Measurements from ENCODE around the gene EEFSEC.

Gene EEFSEC

GRCh38 chr3:128153156-128154041 is at the start of gene EEFSEC:
TSS of gene EEFSEC (plus strand) at chr3:128153481. CDS start at chr3:128153508, 27 bp downstream.
- Histone ChIP-seq H3K4me1 (ENCODE audit: control insufficient read depth, insufficient read depth, low read length) (peaks cover 4% of the 10 kb centered on the region), H3K9ac (ENCODE audit: low read length) (peak within 1 kb of the TSS; percentile 69), H3K9me3 (ENCODE audit: control insufficient read depth, low read length) (no peaks in the 10 kb centered on the region), H3K36me3 (ENCODE audit: control insufficient read depth, insufficient read depth, low read length) (no peaks in the 10 kb centered on the region), H3K27me3 (ENCODE audit: control insufficient read depth, insufficient read depth, low read length) (no peaks in the 10 kb centered on the region), H3K4me3 (ENCODE audit: low read length) (peak within 1 kb of the TSS; percentile 60)

DNA sequence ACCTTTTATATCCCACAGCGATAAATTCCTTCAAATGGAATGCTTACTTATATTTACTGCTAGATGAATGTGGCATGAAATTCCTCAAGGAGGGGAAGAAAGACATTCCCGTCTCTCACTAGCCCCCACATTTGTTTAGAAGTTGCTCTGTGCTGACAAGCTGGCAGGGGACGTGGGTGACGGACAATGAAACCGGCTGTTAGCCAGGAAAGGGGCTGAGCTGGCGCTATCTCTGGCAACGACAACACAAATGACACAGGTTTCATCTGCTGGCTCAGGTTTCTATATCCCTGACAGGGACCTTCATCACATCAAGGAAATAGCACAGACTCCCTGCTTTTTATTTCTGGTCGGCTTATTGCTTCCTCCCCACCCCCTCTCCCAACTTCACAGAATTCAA is 45.4 kb upstream of the EEFSEC start:
- Histone ChIP-seq H3K4me1 (ENCODE audit: control insufficient read depth, insufficient read depth, low read length) (no peaks in the 10 kb centered on the region), H3K27me3 (ENCODE audit: control insufficient read depth, insufficient read depth, low read length) (no peaks in the 10 kb centered on the region), H3K9ac (ENCODE audit: low read length) (no peak overlapping the region), H3K4me3 (ENCODE audit: low read length) (no peak overlapping the region), H3K9me3 (ENCODE audit: control insufficient read depth, low read length) (no peaks in the 10 kb centered on the region), H3K36me3 (ENCODE audit: control insufficient read depth, insufficient read depth, low read length) (peaks cover 8% of the 10 kb centered on the region)

DNA sequence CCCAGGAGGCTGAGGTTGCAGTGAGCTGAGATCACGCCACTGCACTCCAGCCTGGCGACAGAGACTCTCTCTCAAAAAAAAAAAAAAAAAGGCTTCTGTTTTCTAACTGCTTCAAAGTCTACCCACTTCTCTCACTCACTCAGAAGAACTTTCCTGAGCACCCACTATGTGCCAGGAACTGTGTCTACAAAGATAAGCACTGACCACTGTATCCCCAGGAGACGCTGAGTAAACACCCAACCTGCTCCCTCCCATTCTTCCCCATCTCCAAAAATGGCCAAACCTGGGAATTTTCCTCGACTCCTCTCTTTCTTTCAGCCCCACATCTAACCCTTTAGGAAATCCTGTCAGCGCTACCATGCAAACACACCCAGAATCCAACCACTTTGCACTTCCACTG is 42.1 kb upstream of the EEFSEC start:
- Histone ChIP-seq H3K9me3 (ENCODE audit: control insufficient read depth, low read length) (no peaks in the 10 kb centered on the region), H3K9ac (ENCODE audit: low read length) (no peak overlapping the region), H3K36me3 (ENCODE audit: control insufficient read depth, insufficient read depth, low read length) (peaks cover 4% of the 10 kb centered on the region), H3K4me3 (ENCODE audit: low read length) (no peak overlapping the region), H3K4me1 (ENCODE audit: control insufficient read depth, insufficient read depth, low read length) (no peaks in the 10 kb centered on the region), H3K27me3 (ENCODE audit: control insufficient read depth, insufficient read depth, low read length) (no peaks in the 10 kb centered on the region)

- Histone ChIP-seq H3K4me3 (ENCODE audit: low read length) (no peak overlapping the region), H3K27me3 (ENCODE audit: control insufficient read depth, insufficient read depth, low read length) (no peaks in the 10 kb centered on the region), H3K4me1 (ENCODE audit: control insufficient read depth, insufficient read depth, low read length) (no peaks in the 10 kb centered on the region), H3K36me3 (ENCODE audit: control insufficient read depth, insufficient read depth, low read length) (peaks cover 4% of the 10 kb centered on the region), H3K9me3 (ENCODE audit: control insufficient read depth, low read length) (no peaks in the 10 kb centered on the region), H3K9ac (ENCODE audit: low read length) (no peak overlapping the region)
Observed at GRCh38 chr3:128112357-128112968, 40.8 kb upstream of the EEFSEC start.

DNA sequence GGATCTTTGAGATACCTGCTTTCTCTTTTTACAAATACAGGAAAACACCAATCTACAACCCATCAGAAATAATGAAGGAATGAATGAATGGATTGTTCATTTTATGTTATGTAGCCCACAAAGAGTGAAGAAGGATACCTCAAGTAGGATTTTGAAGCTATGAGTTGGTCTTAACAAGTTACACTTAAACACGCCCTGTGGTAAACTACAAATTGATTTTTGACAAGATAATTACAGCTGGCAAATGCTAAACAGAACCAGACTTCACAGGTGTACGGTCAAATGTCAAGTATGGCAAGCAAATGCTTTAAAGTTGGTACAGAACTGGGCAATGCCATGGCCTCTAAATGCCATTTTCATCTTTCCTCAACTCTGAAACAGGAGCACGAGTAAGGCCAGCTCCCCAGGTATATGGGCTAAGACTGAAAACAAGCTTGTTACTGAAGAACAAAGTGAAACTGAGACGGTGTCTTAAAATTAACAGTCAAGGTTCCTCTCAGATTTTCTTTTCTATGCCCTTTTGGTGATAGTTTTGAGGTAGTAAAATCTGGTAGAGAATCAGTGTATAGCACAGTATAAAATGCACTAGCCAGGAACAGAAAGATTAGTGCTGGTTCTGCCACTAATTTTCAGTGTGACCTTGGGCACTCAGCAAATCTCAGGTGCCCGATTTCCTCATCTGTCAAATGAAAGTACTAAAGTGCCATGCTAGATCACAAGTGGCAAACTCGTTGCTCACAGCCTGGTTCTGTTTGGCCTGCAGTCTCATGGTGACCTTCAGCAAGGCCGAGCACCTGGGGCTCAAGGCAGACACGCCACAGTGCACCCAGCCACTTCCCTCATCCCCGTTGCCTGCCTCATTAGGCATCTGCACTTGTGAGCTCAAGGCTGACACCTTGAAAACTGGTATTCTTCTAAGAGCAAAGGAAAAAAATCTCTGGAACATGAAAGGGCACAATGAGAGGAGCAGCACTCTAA is 39.2 kb upstream of the EEFSEC start:
- Histone ChIP-seq H3K36me3 (ENCODE audit: control insufficient read depth, insufficient read depth, low read length) (peaks cover 4% of the 10 kb centered on the region), H3K9ac (ENCODE audit: low read length) (no peak overlapping the region), H3K4me1 (ENCODE audit: control insufficient read depth, insufficient read depth, low read length) (no peaks in the 10 kb centered on the region), H3K4me3 (ENCODE audit: low read length) (no peak overlapping the region), H3K27me3 (ENCODE audit: control insufficient read depth, insufficient read depth, low read length) (no peaks in the 10 kb centered on the region), H3K9me3 (ENCODE audit: control insufficient read depth, low read length) (no peaks in the 10 kb centered on the region)

DNA sequence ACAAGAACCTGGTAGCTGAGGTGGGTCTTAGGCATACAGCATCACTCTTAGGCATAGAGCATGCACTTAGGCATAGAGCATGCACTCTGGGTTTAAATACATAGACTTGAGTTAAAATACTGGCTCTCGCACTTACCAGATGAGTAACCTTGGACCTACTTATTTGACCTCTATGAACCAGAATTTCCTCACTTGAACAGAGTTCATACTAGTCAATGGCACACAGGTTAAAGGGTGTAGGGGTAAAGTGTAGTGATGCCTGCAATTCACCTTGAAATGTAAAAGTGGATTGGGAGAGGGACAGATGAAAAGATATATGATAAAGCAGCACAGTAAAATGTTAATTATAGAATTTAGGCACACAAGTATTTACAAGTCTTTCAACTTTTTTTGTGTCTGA is 31.3 kb upstream of the EEFSEC start:
- Histone ChIP-seq H3K4me1 (ENCODE audit: control insufficient read depth, insufficient read depth, low read length) (peaks cover 5% of the 10 kb centered on the region), H3K9me3 (ENCODE audit: control insufficient read depth, low read length) (no peaks in the 10 kb centered on the region), H3K9ac (ENCODE audit: low read length) (no peak overlapping the region), H3K36me3 (ENCODE audit: control insufficient read depth, insufficient read depth, low read length) (no peaks in the 10 kb centered on the region), H3K4me3 (ENCODE audit: low read length) (no peak overlapping the region), H3K27me3 (ENCODE audit: control insufficient read depth, insufficient read depth, low read length) (no peaks in the 10 kb centered on the region)

DNA sequence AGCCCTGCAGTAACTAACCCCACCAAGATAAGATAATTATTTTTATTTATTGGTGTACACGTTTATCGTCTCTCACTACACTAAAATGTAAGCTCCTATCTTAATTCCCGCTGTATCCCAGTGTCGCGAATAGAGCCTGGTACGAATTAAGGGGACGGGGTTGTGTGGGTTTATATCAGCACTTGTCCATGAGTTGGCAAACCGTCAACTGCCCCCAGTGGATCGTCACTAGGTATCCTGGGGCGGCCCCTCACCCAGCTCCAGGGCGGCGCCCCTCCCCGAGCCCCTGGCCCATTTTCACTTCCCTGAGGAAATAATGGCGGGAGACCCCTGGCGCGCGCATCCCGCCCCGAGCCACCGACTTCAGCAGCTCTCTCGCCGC is 30.1 kb upstream of the EEFSEC start:
- Histone ChIP-seq H3K9me3 (ENCODE audit: control insufficient read depth, low read length) (no peaks in the 10 kb centered on the region), H3K36me3 (ENCODE audit: control insufficient read depth, insufficient read depth, low read length) (no peaks in the 10 kb centered on the region), H3K27me3 (ENCODE audit: control insufficient read depth, insufficient read depth, low read length) (no peaks in the 10 kb centered on the region), H3K9ac (ENCODE audit: low read length) (peak overlapping the region; percentile 75), H3K4me3 (ENCODE audit: low read length) (peak overlapping the region; percentile 72), H3K4me1 (ENCODE audit: control insufficient read depth, insufficient read depth, low read length) (peaks cover 5% of the 10 kb centered on the region)

DNA sequence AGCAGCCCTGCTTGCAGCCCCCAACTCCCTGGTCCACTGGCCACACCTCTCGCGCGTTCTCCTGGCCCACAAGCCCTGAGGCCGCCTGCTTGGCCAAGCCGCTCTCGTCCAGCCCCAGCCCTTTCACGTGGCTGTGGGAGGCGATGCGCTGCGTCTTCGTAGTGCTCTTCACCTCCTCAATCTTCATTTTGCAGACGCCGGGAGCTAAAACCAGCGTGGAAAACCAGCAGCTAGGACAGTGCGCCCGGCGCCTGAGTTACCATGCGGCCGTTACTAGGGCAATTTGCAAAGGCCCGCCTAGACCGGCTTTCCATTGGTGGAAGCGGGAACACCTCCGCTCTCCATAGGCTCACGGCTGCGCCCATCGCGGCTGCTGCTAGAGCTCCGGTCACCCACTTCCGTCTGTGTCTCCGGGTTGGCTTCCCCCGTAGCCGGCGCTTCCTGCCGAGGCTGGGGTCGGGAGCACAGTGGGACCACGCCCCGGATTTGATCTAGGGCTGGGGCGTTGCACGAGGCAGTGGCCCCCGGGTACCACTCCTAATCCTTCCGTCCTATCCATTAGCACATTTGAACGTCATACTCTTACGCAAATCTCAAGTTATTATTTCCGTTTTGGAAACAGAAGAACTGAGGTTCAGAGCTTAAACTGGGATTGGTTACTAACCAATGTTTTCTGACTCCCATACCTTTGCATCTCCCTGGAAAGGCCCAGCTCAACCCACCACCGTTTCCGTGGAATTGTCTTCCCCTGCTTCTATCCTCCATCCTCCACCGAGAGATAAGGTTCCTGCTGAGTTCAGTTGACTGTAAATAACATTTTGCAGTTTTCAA is 29.5 kb upstream of the EEFSEC start, which contains the start of gene RUVBL1:
Gene RUVBL1 (minus strand): TSS at position 275 of the 831 bp plus-strand sequence. CDS start 88 bp downstream, at position 187.
- peak within 1 kb of the TSS; percentile 75 for H3K9ac ChIP-seq (ENCODE audit: low read length)
- H3K27me3 ChIP-seq (ENCODE audit: control insufficient read depth, insufficient read depth, low read length): no peaks in the 10 kb centered on the region
- H3K4me1 ChIP-seq (ENCODE audit: control insufficient read depth, insufficient read depth, low read length): peaks cover 5% of the 10 kb centered on the region
- H3K4me3 ChIP-seq (ENCODE audit: low read length): peak within 1 kb of the TSS; percentile 72
- no peaks in the 10 kb centered on the region for H3K9me3 ChIP-seq (ENCODE audit: control insufficient read depth, low read length)
- H3K36me3 ChIP-seq (ENCODE audit: control insufficient read depth, insufficient read depth, low read length): no peaks in the 10 kb centered on the region

- no peaks in the 10 kb centered on the region for H3K27me3 ChIP-seq (ENCODE audit: control insufficient read depth, insufficient read depth, low read length)
- no peak overlapping the region for H3K9ac ChIP-seq (ENCODE audit: low read length)
- peaks cover 5% of the 10 kb centered on the region for H3K4me1 ChIP-seq (ENCODE audit: control insufficient read depth, insufficient read depth, low read length)
- H3K9me3 ChIP-seq (ENCODE audit: control insufficient read depth, low read length): no peaks in the 10 kb centered on the region
- no peak overlapping the region for H3K4me3 ChIP-seq (ENCODE audit: low read length)
- H3K36me3 ChIP-seq (ENCODE audit: control insufficient read depth, insufficient read depth, low read length): no peaks in the 10 kb centered on the region
Observed at GRCh38 chr3:128127236-128127635, 26.0 kb upstream of the EEFSEC start.

DNA sequence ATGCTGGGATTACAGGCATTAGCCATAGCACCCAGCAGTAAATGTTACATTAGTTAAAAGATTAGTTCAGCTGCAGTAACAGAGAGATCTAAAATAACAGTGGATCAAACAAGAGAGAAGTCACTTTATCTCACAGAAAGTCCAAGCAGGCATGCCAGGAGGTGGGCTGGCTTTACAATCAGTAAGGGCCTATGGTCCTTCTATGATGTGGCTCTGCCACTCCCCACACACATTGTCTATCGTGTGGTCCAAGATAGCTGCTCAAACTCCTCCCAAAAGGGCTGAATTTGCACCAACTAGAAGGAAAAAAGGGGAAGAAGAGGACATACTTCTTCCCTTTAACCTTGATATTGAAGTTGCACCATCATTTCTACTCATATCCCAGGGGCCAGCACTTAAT is 25.0 kb upstream of the EEFSEC start:
- Histone ChIP-seq H3K9ac (ENCODE audit: low read length) (no peak overlapping the region), H3K9me3 (ENCODE audit: control insufficient read depth, low read length) (no peaks in the 10 kb centered on the region), H3K4me1 (ENCODE audit: control insufficient read depth, insufficient read depth, low read length) (no peaks in the 10 kb centered on the region)

More for the DNA sequence above, 25.0 kb upstream of the EEFSEC start:
- Histone ChIP-seq H3K36me3 (ENCODE audit: control insufficient read depth, insufficient read depth, low read length) (no peaks in the 10 kb centered on the region), H3K27me3 (ENCODE audit: control insufficient read depth, insufficient read depth, low read length) (no peaks in the 10 kb centered on the region), H3K4me3 (ENCODE audit: low read length) (no peak overlapping the region)

Data from mucosa of stomach (tissue), 1 donor.